GM10847 (cell line): ENCODE measurements around the gene ENPP7.

Source experiments
- POLR2A ChIP-seq: IDR thresholded peaks from 2 replicates; pipeline ENCODE4 v1.6.1; 2011; ENCODE audit not compliant: insufficient read length; ENCODE audit errors: extremely low read depth

The ENPP7 gene

DNA sequence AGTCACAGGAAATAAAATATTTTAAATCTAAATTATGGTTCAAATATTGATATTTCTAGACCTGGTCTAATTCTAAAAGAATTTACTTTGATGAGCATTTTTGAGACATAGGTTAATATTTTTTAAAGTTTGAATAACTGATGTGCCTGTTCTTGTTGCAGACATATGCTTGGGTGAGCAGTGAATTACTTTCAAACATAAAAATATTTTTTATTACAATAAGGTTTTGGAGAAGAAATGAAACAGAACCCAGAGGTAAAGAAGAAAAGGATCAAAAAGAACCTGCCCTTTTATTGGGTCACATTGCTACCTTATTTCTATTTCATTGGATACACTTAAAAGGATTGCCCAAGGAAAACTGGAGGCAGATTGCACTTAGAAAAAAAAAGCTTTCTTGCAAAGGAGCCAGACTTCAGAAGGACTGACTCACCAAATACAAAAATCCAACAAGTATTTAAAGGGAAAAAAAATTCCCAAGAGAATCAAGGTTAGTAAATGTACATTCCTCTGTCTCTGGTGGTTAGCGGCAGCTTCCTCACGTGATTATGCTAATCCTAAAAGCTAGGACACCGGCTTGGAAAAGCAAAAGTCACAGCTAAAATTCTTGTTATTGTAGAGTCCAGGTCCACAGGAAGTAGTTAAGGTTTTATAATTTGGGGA is 18.5 kb downstream of the ENPP7 start:
- TF ChIP-seq POLR2A = no peak

DNA sequence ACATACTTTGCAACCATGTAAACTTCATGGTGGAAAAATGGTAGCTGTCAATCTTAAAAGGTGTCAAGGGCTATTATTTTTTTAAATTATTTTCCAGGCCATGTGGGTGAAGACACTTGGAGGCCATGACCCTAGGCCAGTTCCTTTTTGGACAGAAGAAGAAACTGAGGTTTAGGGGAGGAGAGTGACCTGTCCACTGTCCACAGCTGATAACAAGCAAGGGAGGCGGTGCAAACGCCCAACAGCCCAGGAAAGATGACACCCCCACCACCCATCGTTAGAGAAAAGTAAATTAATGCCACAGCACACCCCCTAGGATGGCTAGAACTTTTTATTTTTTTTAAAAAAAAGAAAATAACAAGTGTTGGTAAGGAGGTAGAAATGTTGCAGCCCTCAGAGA is 19.2 kb downstream of the ENPP7 start:
- no peak for TF ChIP-seq POLR2A

DNA sequence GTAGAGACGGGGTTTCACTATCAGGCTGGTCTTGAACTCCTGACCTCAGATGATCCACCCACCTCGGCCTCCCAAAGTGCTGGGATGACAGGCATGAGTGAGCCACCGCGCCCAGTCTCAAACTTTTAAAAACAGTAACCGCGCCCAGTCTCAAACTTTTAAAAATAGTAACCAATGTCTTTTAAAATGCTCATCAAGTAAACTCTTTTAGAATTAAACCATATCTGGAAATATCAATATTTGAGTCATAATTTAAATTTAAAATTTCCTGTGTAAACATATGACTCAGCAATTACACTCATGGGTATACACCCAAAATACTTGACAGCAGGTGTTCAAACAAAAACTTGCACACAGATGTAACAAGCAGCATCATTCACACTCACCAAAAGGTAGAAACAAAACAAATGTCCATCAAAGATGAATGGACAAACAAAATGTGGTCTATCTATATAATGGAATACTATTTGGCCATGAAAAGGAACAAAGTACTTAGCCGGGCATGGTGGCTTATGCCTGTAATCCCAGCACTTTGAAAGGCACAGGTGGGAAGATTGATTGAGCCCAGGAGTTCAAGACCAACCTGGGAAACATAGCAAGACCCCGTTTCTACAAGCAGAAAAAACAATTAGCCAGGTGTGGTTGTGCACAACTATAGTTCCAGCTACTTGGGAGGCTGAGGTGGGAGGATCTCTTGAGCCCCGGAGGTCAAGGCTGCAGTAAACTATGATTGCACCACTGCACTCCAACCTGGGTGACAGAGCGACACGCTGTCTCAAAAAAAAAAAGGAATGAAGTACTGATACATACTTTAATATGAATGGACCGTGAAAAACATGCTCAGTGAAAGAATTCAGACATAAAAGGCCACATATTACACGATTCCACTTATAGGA is 20.2 kb downstream of the ENPP7 start:
- TF ChIP-seq POLR2A = no peak

DNA sequence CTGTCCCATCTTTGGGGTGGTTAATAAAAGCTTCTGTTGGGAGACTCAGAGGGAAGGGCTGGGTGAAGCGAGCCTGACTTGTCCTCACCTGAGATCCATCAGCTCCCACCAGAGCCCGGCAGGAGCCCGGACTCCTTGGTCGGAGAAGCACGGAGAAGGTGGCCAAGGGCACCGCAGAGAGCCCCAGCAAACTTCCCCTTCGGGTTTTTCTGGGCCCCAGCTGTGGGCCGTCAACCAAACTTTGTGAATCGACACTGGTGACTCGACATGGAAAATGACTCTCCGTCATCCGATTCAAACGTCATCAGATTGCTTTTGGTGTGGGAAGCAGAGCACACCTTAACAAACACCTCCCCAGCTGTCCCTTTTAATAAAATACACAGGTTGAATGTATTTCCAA is 21.4 kb downstream of the ENPP7 start:
- no peak for TF ChIP-seq POLR2A

DNA sequence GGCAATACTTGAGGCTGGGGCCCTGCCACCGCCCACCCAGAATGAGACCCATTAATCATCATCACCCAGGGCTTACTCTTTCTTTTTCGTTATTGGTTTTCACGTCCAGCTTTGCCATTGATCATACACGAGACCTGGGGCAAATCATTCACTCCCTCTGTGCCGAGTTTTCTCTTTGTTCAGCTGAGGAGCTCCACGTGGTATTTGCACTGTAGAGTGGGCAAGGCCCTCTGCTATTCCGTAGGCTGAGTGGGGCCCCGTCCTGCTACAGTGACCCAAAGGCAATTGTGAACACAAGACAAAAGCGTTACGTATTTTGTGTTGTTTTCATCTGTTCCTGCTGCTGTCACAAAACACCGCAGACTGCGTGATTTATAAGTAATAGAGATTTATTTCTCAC is 23.6 kb downstream of the ENPP7 start:
- no peak for TF ChIP-seq POLR2A

DNA sequence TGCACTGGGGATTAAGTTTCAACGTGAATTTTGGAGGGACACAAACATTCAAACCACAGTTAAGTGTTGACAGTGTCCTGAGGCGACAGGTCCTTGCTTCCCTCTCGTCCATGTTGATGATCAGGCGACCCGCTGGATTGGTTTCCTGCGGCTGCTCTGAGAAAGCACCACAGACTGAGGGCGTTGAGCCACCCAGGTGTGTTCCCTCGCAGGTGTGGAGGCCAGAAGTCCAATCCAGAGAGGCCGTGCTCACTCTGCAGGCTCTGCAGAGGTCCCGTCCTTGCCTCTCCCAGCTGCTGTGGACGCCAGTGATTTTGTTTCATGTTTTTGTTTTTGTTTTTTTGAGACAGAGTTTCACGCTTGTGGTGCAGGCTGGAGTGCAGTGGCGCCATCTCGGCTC is 24.8 kb downstream of the ENPP7 start:
- no peak for TF ChIP-seq POLR2A

DNA sequence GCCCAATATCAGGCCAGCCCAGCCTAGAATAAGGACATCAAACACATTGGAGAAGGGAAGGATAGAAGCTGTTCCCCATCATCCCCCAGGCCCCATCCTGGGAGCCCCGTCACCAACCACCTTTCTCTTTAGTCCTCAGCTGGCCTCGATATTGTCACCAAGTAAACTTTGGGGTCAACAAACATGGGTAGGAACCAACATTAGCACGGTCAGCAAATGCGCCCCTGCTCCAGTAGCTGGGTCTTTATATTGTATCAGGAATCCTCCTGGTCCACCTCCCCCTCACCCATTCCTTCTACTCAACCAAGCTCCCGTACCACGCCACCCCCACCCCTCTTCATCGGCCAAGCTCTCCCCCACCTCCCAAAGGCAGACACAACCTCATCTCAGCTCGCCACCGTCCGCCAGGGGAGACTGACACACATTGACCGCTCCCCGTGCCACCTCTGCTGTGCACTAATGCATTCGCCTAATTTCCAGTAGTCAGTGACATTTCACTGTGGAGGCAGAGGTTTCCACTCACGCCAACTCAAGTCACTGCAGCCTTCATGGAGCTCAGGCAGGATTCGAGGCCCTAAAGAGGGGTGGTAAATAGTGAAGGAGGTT is 26.5 kb downstream of the ENPP7 start:
- TF ChIP-seq POLR2A = no peak

DNA sequence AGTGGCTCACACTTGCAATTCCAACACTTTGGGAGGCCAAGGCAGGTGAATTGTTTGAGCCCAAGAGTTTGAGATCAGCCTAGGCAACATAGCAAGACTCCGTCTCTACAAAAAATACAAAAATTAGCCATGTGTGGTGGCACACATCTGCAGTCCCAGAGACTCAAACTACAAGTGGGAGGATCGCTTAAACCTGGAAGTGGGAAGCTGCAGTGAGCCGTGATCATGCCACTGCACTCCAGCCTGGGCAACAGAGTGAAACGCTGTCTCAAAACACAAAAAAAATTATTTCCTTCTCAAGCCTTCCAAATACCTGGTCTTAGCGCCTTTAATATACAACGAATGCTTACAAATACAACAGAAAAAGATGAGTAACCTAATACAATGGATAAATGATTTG is 27.5 kb downstream of the ENPP7 start:
- no peak for TF ChIP-seq POLR2A

DNA sequence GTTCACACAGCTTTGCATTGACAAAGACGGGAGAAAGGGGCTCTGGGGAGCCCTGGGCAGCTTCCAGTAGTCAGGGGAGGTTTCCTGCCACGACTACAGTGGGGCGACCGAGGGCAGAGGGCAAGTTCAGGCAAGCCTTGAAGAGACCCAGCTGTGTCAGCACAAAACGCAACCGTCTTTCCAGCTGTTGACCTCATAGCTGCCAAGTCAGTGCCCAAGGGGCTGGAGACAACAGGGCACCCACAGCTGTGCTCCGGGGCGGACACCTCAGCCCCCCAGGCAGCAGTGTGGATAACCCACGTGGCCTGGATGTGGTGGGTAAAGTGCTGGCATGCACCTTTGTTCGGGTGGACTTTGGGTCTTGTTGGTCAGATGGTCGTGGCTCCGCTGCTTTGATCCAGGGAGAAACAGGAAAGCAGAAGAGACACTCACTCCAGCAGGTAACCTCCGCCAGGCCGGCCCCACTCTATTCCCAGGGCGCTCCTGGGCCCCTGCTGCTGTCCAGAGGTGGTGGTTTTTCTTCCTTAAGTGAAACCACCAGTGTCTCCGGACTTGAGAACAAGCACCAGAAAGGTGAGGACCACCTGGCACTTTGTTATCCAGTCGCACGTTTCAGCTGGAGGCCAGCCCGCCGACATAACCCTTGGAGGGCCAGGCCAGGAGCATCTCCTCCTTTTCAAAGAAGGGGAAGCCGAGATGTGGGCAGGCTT is 29.6 kb downstream of the ENPP7 start:
- TF ChIP-seq POLR2A = no peak

DNA sequence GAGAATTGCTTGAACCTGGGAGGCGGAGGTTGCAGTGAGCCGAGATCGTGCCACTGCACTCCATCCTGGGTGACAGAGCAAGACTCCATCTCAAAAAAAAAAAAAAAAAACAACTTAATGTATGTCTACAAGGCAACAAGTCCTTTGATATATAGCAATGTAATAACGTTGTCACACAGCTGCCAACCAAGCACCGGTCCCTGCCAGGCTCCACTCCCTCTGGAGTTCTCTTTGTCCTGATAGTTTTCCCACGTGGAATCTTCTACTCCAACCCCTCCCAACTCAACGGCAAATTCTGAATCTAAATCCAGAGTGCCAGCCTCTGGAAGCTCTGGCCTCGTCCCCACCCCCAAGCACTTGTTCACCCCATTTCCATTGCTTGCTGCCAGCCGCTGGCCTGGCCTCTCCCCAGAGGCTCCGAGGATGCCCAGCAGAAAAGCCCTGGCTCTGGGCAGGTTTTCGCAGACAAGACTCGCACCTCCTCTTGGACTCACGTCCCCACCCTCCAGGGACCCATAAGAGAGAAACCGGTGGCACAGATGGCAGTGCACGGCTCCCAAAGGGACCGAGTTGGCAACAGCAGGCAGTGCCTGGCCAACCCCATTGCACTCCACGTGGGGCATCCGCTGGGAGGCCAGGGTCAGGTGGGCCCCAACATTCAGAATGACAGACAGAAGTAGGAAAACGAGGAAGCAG is 31.3 kb downstream of the ENPP7 start:
- TF ChIP-seq POLR2A = no peak

DNA sequence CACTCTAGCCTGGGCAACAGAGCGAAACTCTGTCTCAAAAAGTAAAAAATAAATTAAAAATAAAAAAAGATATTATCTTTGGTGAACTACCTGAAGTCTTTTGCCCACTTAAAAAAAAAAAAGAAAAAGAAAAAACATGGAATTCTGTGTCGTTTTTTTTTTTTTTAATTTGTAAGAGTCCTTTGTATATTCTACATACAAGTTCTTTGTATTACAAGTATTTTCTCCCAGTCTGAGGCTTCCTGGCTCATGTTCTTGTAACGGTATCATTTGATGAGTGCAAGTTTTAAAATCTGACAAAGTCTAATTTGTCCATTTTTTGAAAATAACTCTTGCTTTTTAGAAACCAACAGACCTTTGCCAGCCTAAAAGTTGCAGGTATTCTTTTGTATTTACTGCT is 35.0 kb downstream of the ENPP7 start:
- TF ChIP-seq POLR2A = no peak

DNA sequence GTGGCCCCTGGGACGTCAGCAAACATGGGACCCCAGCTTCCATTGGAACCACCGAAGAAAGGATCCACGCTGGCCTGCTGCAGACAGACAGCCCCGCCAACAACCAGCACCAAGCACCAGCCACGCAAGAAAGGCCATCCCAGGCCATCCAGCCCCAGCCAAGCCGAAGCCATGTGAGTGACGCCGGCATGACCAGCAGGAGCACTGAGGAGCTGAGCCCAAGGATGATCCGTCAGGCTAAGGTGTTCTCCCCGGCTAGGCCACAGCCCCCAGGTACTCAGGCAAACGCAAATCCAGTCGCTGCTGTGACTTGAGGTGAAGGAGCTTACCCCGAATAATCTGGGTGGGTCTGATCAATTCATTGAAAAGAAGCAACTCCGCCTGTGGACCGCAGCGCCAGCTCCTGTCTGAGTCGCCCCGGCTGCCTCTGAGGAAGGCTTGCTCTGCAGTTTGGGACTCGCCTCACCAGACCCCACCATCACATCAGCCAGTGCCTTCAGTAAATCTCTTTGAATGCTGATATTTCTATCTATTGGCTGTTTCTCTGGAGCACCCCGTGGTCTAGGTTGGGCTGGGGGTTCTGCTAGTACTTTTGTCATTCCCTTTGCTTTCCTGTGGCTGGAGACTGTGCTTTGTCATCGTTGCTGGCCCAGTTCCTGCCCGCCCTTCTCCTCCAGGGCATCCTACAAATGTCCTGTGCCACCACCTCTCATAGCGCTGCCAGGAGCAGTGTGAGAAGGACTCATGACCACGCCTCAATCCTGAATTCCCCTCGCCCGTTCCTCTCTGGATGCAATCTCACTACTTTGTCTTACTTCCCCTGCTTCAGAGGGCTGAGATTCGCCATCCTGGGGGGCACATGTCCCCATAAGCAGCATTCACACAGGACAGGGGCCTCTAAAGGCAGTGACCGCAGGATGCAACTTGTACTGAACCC is 39.1 kb downstream of the ENPP7 start:
- TF ChIP-seq POLR2A = no peak

DNA sequence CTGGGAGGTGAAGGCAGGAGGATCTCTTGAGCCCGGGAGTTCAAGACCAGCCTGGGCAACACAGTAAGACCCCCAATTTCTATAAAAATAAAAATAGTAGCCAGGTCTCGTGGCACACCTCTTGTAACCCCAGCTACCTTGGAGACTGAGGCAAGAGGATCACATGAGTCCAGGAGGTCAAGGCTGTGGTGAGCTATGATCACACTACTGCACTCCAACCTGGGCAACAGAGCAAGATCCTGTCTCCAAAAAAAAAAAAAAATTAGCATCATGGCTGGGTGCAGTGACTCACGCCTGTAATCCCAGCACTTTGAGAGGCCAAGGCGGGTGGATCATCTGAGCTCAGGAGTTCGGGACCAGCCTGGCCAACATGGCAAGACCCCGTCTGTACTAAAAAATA is 40.5 kb downstream of the ENPP7 start:
- no peak for TF ChIP-seq POLR2A

DNA sequence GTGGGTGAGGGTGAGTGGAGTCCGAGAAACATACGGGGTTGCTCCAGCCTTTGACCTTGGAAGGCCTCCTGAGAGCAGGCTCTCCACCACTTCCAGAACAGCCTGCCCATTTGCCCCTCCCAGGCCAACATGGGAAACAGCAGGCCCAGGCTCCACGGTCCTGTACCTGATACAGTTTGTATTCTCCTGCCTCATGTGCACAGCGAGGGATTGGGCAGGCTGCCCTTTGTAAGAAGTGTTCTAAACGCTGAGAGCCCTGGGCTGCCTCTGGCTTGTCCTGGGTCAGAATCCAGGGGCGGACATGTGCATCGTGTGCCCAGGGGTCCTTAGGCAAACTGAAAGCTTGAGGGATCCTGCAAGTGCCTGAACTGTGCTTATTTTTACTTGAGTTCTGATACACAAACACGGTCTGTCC is 43.8 kb downstream of the ENPP7 start:
- TF ChIP-seq POLR2A = no peak

DNA sequence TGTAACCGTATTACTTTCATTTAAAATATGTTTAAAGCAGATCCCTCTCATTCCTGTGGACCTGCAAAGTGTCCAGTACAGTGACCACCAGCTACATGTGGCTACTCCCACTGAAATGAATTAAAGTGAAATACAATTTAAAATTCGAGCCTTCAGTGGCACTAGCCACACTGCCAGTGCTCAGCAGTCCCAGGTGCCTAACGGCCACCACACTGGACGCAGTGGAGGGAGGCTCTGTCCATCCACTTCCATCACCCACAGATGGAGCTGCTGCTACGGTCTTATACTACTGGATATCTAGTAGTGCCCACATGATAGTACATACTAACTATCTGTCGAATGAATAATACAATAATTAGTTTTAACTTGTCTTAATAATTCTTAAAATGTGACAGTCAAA is 44.9 kb downstream of the ENPP7 start:
- no peak for TF ChIP-seq POLR2A
